HG03064 (cell line): ENCODE measurements around the gene PCBP3.

Experiments
- ATAC-seq: cut with Tn5 transposase; IDR thresholded peaks from one replicate; pipeline ENCODE4 v1.9.1; 2021; ENCODE audit warnings: low read depth; ENCODE audit not compliant: unreplicated experiment

The PCBP3 gene

DNA sequence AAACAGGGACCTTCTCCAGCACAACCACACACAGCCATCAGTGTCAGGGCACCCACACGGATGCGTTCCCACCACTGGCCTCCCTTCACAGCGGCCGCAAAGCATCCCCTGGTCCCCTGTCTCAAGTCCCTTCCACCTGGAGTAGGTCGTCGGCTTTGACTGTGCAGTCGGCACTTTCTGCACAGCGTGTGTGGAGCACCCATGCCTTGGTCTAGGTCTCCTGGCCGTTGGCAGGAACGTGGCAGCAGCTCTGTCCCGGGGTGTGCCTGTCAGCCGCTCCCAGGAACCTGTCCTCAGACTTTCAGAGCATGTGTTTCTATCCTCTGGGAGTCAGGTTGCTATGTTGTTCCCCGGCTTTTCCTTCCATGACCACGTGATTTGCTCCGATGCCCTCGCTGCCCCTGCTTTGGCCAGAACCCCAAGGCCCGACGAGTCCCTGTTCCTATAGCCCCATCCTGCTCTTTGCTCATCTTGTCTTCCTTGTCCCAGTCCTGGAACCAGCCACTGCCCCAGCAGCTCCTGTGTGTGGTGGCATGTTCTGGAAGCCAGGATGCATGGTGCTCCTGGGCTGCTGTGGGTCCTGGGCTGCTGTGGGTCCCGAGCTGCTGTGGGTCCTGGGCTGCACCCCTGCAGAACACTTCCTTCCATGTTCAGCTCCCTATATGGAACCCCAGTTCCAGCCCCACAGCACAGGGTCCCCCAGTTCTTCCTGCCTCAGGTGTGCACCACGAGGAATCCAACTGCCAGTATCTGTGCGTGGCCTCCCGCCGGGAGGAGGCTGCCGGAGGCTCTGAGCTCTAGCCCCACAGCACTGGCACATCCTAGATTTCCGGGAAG, 253.9 kb downstream of the PCBP3 start:
- no peak for ATAC-seq

DNA sequence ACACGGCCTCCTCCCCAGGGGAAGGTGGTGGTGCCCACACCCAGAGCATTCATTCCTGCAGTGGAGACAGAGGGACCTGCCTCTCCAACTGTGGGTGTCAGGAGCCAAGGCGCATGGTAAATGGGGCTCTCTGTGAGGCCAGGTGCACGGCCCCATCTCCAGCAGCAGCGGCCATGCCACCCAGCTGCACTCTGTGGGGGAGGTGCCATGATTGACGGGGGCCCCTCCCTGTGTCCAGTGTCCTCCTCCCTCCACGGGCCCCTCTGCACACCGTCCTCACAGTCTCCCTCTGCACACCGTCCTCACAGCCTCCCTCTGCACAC, 254.5 kb downstream of the PCBP3 start:
- ATAC-seq: no peak

DNA sequence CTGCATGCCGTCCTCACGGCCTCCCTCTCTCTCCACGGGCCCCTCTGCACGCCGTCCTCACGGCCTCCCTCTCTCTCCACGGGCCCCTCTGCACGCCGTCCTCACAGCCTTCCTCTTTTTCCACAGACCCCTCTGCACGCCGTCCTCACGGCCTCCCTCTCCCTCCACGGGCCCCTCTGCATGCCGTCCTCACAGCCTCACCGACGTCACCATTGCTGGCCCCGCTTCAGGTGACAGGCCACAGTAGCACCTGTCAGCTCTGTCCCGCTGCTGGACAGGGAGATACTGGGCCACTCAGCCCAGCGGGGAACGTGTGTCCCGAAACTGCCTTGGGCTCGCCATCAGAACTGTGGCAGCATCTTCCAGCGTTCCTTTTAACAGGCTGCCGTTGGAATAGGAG, 255.3 kb downstream of the PCBP3 start:
- ATAC-seq: no peak

DNA sequence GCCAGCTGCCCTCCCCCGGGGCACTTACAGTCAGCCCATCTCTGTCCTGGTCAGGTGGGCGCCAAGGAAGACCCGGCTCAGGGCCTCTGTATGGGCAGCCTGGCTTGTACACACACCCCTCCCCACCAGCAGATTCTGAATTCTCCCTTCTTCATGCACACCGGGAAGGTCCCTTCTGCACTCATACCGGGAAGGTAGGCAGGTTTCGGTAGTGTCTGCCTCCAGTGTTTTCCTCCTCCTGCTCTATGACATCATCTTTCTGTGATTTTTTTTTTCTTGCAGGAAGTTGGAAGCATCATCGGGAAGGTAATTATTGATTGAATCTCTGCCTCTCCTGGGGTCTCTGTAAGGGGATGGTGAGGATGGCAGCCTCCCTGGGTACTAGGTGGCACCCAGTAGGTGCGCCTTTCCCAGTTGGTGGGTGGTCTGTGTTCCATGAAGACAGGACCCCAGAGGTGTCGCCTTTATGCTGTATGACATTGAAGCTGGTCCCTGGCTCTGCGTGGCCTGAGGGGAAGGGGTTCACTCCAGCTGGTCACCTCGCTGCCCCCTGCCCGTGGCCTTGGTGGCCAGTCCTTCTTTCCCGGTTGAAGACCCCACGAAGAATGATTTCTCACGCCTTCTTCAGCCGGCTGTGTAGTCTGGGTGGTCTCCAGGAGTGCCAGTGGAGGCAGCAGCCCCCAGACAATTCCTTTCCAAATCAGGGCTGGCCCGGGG, 255.9 kb downstream of the PCBP3 start:
- ATAC-seq: no peak

DNA sequence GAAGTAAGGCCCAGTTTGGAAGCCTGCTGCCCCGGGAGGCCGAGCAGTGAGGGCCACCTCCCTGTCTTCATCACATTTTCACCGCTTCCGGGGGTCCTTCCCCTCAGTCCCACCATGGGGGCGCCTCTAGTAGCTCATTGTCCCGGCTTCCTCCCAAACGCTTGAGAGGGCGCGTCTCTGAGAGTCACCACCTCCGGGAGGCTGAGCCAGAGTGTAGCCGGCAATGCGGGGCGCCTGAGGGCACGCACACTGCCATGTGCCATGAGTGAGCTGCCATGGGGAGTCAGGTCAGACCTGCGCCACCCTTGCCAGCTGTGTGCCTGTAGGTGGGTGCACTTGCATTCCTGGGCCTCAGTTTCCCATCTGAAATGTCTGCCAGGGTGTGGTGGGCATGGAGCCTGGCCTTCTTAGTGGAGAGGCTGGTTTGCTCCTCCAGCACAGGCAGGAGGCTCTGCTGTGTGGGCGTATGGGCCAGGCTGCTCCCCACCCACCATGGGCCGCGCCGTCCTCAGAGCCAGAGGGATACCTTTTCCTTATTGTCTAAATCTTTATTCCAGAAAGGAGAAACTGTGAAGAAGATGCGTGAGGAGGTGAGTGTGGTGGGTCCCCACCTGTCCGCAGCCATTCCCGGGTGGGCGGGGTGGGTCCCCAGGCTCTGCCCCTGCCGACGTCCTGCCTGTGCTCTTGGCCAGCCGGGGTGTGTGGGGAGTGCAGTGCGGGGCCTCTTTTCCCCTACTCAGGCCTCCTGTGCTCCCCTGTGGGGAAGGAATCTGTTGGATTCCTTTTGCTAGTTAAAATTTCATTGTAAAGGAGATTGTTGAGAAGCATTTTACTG, 256.7 kb downstream of the PCBP3 start:
- ATAC-seq: no peak

DNA sequence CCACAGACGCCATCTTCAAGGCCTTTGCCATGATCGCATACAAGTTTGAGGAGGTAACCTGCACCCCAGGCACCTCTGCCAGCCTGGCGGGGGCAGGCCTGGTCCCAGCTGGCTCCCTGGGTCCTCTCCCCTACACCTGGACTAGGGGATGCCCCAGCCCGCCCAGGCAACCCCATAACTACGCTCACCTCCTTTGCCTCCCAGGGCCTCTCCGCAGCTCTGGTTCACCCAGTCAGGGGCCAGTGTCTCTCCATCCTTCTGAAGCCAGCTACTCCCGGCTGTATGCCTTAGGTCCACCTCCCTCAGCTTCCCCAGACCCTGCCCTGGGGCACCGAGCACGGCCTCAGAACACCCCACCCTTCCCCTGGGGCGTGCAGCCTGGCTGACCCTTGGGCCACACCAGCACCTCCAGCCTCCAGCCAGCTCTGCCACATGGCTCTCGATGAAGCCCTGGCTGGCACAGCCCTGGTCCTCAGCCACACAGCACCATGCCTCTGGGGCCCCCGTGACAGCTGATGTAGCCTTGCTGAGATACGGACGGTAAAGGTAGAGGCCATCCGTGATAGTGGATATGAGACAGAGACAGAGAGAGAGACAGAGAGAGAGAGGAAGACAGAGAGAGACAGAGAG, 257.7 kb downstream of the PCBP3 start:
- ATAC-seq: no peak

DNA sequence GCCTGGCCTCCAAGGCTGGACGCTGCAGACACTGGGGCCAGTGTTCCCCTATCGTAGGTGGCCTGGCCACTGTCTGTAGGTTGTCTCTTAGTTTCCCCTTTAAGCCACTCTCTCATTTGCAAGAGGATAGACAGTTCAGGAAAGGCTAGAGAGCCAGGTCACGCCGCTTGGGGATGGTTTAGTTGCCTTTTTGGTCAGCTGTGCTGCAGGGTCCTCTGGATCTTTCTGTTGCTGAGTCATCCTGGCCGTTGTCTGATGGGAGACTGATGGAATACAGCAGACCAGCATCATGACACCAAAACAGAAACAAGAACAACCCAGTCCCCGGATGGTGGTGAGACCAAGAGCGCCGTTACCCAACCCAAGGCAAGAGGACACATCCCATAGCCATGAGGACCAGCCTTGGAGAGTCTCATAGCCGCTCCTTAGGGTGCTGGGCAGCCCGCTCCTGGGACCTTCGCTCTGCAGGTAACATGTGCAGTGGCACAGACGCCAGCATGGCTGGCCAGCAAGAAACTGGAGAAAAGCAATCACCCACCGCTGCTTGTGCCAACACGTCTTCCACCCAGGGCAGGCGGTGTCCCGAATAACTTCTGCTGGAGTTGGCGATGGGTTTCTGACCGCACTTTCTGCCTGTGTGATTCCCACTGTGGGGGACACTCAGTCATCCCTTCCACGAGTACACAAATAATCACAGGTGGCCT, 258.9 kb downstream of the PCBP3 start:
- ATAC-seq: no peak

DNA sequence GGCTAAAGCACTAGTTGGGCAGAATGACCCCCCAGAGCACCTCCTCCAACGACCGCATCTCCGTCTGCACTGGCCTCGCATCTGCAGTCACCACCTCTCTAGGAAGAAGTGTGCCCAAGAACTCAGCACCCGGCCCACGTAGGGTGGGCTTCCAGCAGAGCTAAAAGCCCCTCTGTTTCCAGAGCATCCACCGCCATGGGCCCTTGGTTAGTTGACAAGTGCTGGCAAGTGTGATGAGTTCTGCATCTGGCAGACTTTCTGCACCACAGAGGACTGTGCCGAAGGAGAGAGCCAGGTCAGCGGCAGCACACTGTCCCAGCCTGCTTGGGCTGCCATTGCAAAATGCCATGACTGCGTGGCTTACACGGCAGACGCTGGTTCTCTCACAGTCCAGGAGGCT, 261.7 kb downstream of the PCBP3 start:
- ATAC-seq: no peak

DNA sequence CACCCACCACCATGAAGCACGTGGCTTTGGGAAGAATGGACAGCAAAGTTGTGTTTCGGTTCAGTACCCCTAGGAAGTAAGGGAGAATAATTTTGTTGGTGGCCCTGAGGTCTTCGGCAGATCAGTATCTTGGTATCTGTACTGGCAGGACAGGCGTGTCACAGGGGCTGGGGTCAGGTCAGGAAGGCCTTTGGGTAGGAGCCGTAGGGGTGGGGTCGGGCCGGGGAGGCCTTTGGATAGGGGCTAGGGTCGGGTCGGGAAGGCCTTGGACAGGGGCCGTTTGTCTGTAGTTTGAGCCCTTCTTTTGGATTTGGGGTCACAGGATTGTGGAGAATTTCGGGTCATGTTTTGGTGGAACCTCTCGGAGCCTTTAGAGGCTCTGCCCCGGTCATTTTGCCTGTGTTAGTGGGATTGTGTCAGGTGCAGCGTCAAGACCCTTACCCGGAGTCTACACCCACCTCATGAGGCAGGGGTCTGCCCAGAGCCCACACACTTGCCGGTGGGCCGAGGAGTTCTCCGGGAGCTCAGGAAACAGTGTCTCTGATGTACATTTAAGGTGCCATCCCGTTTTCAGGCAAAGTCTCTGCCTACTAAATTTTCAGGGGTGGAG, 262.8 kb downstream of the PCBP3 start:
- ATAC-seq: no peak

DNA sequence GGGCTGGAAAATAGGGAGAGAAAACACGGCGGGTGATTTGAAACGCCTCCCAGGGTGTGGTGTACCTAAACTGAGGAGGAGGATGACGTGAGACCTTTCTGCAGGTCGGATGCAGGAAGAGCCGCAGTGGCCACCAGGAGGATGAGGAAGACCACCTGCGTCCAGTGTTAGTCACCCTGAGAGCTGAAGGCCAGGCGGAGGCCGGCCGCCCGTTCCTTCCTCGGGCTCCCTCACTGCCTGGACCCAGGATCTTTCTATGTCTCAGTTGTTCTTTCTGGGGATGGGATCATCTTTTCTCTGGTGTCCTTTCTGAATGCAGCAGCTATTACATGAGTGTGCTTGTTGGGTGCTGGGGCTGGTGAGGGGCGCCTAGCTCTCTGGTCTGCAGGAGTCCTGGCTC, 263.3 kb downstream of the PCBP3 start:
- no peak for ATAC-seq

DNA sequence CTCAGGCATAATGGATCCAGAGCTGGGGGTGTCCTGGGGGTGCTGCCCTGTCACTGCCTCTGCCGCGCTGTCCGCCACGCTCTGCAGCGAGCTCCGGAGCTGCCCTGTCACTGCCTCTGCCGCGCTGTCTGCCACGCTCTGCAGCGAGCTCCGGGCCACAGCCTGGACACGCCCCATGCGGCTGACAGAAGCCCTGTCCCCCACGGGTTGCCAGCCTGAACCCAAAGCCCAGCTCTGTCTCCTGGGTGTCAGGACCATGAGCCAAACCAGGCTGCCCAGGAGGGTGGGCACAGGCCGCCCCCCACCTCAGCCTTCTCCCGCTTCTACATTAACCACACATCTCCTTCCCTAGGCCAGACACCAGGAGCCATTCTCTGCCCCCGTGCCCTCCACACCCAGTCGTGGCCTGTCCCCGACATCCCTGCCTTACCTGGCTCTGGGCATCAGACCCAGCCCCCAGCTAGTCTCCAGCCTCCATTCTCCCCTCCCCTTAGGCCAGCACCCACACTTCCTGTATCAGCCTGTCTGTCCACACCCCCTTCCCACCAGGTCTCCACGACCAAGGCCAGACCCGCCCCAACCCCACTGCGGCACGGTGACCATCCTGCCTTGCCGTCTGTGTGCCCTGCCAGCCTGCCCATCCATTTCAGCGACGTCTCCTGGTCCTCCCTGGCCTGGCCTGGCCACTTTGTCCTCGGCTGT, 265.2 kb downstream of the PCBP3 start:
- ATAC-seq: no peak

DNA sequence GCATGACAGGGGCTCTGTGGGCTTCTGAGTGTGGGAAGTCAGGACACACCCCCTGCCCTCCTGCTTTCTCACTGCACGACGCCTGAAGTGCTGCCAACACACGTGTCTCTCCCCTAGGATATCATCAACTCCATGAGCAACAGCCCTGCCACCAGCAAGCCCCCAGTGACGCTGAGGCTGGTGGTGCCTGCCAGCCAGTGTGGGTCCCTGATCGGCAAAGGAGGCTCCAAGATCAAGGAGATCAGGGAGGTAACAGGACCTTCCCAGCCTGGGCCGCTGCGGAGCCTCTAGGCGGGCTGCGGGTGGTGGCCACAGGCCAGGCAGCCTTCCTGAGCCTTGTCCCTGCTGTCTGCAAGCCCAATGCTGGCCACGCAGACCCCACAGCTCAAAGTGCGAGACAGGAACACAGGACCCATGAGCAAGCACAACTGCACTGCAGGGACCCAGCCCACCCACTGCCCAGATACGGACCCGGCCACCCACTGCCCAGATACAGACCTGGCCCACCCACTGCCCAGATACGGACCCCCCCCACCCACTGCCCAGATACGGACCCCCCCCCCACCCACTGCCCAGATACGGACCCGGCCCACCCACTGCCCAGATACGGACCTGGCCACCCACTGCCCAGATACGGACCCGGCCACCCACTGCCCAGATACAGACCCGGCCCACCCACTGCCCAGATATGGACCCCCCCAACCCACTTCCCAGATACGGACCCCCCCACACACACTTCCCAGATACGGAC, 265.9 kb downstream of the PCBP3 start:
- no peak for ATAC-seq

DNA sequence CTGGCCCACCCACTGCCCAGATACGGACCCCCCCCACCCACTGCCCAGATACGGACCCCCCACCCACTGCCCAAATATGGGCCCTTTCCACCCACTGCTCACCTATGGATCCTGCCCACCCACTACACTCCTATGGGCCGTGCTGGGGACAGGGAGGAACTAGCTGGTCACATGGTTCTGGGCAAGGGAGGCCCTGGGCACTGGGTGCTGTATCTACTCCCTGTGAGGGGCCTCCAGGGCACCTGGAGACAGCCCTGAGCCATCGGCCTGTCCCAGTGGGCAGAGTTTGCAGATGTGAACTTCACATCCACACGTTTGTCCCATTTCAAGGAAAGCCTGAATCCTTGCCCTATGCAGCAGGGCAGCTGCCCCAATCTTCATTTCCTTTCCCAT, 266.6 kb downstream of the PCBP3 start:
- no peak for ATAC-seq

DNA sequence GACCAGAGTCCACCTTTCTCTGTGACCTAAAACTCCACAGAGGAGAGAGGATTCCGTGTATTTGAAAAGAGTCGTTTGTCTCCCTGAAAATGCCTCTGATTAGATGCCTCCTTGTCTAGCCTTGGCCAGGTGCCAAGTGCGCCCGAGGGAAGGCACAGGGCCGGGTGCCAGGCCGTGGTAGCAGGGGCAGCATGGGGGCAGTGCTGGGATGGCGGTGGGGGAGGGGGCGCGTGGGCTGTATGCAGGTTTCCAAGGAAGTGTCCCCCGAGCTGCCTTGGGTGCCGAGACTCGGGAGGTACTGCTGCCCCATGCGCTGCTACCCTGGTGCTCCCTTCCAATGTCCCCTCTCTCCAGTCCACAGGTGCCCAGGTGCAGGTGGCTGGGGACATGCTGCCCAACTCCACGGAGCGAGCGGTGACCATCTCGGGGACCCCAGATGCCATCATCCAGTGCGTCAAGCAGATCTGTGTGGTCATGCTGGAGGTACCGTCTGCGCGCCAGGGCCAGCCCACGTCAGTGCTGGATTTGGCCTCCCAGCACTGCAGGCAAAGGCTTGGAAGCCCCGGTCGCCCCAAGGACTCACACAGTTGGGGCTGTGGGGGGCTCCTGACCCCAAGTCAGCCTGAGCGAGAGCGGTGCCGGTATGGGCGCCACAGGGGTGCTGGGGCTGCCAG, 267.2 kb downstream of the PCBP3 start:
- no peak for ATAC-seq

DNA sequence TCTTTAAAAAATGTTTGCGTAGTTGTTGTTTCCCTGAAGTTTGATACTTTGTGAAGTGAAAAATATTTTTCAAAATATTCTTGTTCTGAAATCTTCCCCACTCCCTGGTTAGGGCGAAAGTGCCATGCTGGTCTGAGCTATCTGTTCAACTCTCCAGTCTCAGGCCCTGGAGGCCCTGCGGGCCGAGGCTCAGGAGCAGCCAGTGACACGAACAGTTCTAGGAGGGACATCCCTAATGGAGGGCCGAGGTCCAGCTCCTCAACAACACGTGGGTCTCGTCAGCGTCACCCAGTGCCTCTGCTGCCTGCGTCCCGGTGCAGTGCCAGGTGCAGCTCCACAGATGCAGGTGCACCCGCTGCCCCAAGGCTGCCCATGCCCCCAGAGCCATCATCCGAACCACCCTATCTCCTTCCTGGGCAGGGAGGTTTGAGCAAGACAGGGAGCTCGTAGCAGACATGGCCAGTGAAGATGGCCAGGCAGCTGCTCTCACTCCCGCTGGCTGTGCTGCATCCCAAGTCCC, 268.3 kb downstream of the PCBP3 start:
- ATAC-seq: no peak

DNA sequence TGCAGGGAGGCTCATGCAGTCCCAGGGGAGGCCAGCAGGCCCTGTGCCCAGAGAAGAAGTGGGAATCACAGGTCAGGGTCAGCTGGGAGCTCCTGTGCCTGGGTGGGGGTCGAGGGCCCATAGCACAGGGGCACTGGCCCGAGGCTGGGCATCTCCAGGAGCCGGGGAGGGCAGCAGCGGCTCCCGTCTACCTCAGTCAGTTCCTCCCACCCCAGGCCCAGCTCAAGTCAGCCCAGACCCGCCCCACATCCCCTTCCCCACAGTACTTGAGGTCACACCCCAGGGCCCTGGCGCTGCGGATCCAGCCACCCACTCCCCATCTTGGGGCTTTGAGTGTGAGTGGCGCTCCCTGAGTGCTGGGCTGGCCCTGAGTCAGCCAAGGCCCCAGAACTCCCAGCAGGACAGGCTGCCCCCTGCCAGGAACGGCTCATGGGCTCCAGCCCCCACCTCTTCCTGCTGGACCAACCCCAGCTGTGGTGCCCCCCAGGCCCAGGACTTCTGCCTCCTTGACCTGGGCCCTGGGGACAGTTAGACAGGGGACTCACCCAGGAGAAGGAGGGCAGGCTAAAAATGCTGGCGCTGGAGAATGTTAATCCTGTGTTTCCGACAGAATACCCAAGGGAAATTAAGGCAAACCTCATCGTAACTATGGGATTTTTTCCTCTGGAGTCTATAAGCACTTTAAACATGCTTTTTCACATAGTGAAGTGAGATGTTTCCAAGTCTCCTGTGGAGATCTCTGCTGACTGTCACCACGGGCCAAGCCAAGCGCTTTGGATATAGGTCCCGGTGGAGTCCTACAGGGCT, 269.3 kb downstream of the PCBP3 start:
- ATAC-seq: no peak

DNA sequence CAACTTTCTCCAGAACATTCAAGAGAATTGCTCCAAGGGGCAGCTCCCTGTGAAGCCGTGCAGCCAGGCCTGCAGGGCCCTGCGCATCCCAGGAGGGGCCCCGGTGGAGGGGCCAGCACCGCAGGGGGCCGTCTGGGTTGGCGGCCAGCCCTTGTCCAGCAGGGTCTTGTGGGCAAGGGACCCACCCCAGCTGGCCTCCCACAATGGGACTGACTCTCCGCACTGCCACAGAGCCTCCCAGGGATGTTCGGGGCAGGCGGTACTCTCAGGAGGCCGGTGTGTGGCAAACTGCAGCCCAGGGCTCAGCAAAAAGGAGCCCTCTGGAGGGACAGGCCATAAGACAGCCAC, 269.9 kb downstream of the PCBP3 start:
- no peak for ATAC-seq
